ENCODE data around the gene TBC1D22A. TPM values are rescaled to one million over a fixed set of nuclear protein-coding genes. Genes with fewer than 3 reads are reported as not detected.

Gene TBC1D22A
- total RNA-seq, 1 donor from 2014 or later = 24.2 TPM

DNA sequence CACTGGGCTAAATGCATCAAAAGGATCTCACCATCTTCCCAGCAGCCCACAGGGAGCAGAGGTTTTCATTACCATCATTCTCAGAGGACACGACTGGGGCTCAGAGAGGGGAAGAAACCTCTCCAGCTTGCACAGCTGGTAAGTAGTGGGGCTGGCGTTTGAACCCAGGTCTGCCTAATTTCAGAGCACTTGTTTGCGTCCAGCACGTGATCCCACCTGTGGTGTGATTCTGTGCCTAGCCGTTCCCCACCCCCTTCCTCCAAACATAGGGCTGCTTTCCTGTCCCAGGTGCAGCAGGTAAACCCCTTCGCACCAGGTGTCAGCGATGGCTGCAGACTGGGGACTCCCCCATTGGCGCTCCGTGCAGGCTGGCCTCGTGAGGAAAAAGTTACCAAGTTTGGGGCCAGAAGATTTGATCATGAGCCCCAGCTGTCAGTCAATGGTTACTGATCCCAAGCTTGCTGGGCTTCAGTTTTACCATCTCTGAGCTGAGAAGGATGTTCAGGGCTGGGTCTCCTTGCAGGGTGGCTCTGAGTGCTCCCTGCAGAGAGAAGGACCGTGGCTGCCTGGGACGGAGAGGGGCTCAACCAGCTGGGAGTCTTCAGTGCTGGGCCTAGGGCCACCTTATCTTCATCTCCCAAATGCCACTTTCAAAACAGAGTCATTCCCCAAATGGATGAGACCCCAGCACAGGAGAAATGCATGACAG, 445.6 kb downstream of the TBC1D22A start:
- peaks cover 26% of the 10 kb centered on the region for H3K9me3 Mint-ChIP-seq (ENCODE audit: unreplicated experiment)
- Histone ChIP-seq H4K20me1 (ENCODE audit: insufficient read depth, low read length) (no peaks in the 10 kb centered on the region), H3K4me3 (ENCODE audit: insufficient read depth, low read depth, low read length) (no peak overlapping the region), H3K4me1 (ENCODE audit: insufficient read depth, low read length) (no peaks in the 10 kb centered on the region), H3K79me2 (ENCODE audit: insufficient read depth, low read length) (no peaks in the 10 kb centered on the region), H2AFZ (ENCODE audit: low read depth, low read length) (no peak overlapping the region), H3K27ac (ENCODE audit: low read depth, low read length) (no peak overlapping the region), H3K4me2 (ENCODE audit: low read length) (no peak overlapping the region), H3K9ac (ENCODE audit: low read length) (no peak overlapping the region), H3K36me3 (ENCODE audit: insufficient read depth, low read length) (no peaks in the 10 kb centered on the region), H3K9me3 (ENCODE audit: insufficient read depth, low read depth, low read length) (peaks cover 3% of the 10 kb centered on the region), H3K27me3 (ENCODE audit: insufficient read depth, low read length) (no peaks in the 10 kb centered on the region)
- peaks cover 13% of the 10 kb centered on the region for H3K27me3 Mint-ChIP-seq (ENCODE audit: low read depth, unreplicated experiment)
- no peak for DNase-seq (ENCODE audit: low read depth)
- no peak overlapping the region for H3K4me3 Mint-ChIP-seq (ENCODE audit: unreplicated experiment)
- H3K27ac Mint-ChIP-seq (ENCODE audit: unreplicated experiment) = no peak overlapping the region
- no peak for FAIRE-seq
- H3K4me1 Mint-ChIP-seq (ENCODE audit: low read depth, unreplicated experiment) = no peaks in the 10 kb centered on the region
- no peaks in the 10 kb centered on the region for H3K36me3 Mint-ChIP-seq (ENCODE audit: low read depth, unreplicated experiment)
- TF ChIP-seq EZH2 (IDR thresholded peaks at IDR 0.05; ENCODE audit: insufficient read depth, low read length) = no peak
- TF ChIP-seq, protein P1, sequence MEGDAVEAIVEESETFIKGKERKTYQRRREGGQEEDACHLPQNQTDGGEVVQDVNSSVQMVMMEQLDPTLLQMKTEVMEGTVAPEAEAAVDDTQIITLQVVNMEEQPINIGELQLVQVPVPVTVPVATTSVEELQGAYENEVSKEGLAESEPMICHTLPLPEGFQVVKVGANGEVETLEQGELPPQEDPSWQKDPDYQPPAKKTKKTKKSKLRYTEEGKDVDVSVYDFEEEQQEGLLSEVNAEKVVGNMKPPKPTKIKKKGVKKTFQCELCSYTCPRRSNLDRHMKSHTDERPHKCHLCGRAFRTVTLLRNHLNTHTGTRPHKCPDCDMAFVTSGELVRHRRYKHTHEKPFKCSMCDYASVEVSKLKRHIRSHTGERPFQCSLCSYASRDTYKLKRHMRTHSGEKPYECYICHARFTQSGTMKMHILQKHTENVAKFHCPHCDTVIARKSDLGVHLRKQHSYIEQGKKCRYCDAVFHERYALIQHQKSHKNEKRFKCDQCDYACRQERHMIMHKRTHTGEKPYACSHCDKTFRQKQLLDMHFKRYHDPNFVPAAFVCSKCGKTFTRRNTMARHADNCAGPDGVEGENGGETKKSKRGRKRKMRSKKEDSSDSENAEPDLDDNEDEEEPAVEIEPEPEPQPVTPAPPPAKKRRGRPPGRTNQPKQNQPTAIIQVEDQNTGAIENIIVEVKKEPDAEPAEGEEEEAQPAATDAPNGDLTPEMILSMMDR (IDR thresholded peaks at IDR 0.05; ENCODE audit: insufficient read depth, low read depth, low read length) = no peak

DNA sequence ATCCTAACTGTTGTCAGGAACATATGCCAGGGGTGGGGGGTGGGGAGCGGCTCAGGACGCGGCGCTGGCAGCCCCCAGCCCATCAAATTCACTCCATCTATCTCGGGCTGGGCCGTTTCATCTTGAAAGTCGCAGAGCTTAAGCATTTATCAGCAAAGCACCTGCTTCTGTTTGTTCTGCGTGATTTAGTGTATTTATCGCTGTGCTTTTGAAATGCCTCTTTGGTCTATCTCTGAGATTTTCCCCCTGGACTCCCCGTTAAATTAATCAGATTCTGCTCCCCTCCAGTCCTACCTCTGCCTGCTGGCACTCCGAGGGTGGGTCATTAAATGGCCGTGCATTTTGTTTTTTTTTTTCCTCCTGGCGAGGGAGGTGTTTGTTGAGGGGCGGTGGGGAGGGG, 446.2 kb downstream of the TBC1D22A start:
- H3K4me1 Mint-ChIP-seq (ENCODE audit: low read depth, unreplicated experiment) = no peaks in the 10 kb centered on the region
- H3K4me3 Mint-ChIP-seq (ENCODE audit: unreplicated experiment) = no peak overlapping the region
- Histone ChIP-seq H3K79me2 (ENCODE audit: insufficient read depth, low read length) (no peaks in the 10 kb centered on the region), H2AFZ (ENCODE audit: low read depth, low read length) (no peak overlapping the region), H3K9me3 (ENCODE audit: insufficient read depth, low read depth, low read length) (peaks cover 3% of the 10 kb centered on the region), H3K27me3 (ENCODE audit: insufficient read depth, low read length) (no peaks in the 10 kb centered on the region), H3K4me2 (ENCODE audit: low read length) (no peak overlapping the region), H3K9ac (ENCODE audit: low read length) (no peak overlapping the region), H3K4me3 (ENCODE audit: insufficient read depth, low read depth, low read length) (no peak overlapping the region), H3K27ac (ENCODE audit: low read depth, low read length) (no peak overlapping the region), H4K20me1 (ENCODE audit: insufficient read depth, low read length) (no peaks in the 10 kb centered on the region), H3K4me1 (ENCODE audit: insufficient read depth, low read length) (no peaks in the 10 kb centered on the region), H3K36me3 (ENCODE audit: insufficient read depth, low read length) (no peaks in the 10 kb centered on the region)
- DNase-seq (ENCODE audit: low read depth) (no peak), FAIRE-seq (no peak)
- TF ChIP-seq, protein P1 (IDR thresholded peaks at IDR 0.05; ENCODE audit: insufficient read depth, low read depth, low read length) = no peak
- no peak for TF ChIP-seq EZH2 (IDR thresholded peaks at IDR 0.05; ENCODE audit: insufficient read depth, low read length)
- peaks cover 13% of the 10 kb centered on the region for H3K27me3 Mint-ChIP-seq (ENCODE audit: low read depth, unreplicated experiment)
- H3K9me3 Mint-ChIP-seq (ENCODE audit: unreplicated experiment) = peaks cover 24% of the 10 kb centered on the region
- no peak overlapping the region for H3K27ac Mint-ChIP-seq (ENCODE audit: unreplicated experiment)
- H3K36me3 Mint-ChIP-seq (ENCODE audit: low read depth, unreplicated experiment) = no peaks in the 10 kb centered on the region

DNA sequence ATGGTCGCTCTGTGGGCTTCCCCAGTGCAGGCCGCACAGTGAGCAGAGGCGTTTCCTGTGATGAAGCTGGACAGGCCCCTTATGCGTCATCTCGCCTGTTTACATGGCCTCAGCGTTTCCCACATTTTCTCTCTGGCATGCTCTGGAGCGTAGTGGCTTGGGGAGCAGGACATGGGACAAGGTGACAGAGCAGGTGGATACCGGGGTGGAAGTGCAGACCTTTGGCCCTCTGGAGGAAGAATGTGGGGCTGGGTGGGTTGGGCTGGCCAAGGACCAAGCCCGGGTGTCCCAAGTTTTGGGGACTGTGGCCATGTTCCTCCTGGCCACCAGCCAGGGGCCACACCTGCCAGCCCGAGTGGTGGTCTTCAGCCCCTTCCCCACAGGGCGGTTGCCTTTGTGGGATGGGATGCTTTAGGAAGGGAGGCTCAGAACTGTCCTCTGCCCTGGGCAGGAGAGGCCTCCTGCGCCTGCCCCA, 446.6 kb downstream of the TBC1D22A start:
- H3K36me3 Mint-ChIP-seq (ENCODE audit: low read depth, unreplicated experiment) = no peaks in the 10 kb centered on the region
- FAIRE-seq (no peak), DNase-seq (ENCODE audit: low read depth) (no peak)
- Histone ChIP-seq H3K36me3 (ENCODE audit: insufficient read depth, low read length) (no peaks in the 10 kb centered on the region), H3K4me2 (ENCODE audit: low read length) (no peak overlapping the region), H2AFZ (ENCODE audit: low read depth, low read length) (no peak overlapping the region), H4K20me1 (ENCODE audit: insufficient read depth, low read length) (no peaks in the 10 kb centered on the region), H3K27ac (ENCODE audit: low read depth, low read length) (no peak overlapping the region), H3K9ac (ENCODE audit: low read length) (no peak overlapping the region), H3K79me2 (ENCODE audit: insufficient read depth, low read length) (no peaks in the 10 kb centered on the region), H3K4me1 (ENCODE audit: insufficient read depth, low read length) (no peaks in the 10 kb centered on the region), H3K9me3 (ENCODE audit: insufficient read depth, low read depth, low read length) (peaks cover 3% of the 10 kb centered on the region), H3K27me3 (ENCODE audit: insufficient read depth, low read length) (no peaks in the 10 kb centered on the region), H3K4me3 (ENCODE audit: insufficient read depth, low read depth, low read length) (no peak overlapping the region)
- peaks cover 27% of the 10 kb centered on the region for H3K9me3 Mint-ChIP-seq (ENCODE audit: unreplicated experiment)
- TF ChIP-seq EZH2 (IDR thresholded peaks at IDR 0.05; ENCODE audit: insufficient read depth, low read length) = no peak
- TF ChIP-seq, protein P1 (IDR thresholded peaks at IDR 0.05; ENCODE audit: insufficient read depth, low read depth, low read length) = no peak
- H3K4me1 Mint-ChIP-seq (ENCODE audit: low read depth, unreplicated experiment) = no peaks in the 10 kb centered on the region
- no peak overlapping the region for H3K4me3 Mint-ChIP-seq (ENCODE audit: unreplicated experiment)
- no peak overlapping the region for H3K27ac Mint-ChIP-seq (ENCODE audit: unreplicated experiment)
- H3K27me3 Mint-ChIP-seq (ENCODE audit: low read depth, unreplicated experiment) = peaks cover 11% of the 10 kb centered on the region

Data from astrocyte (in vitro differentiated cells and primary cell).